Progenitor cell of endocrine pancreas (in vitro differentiated cells): ENCODE measurements around the gene C18orf32. TPM values are rescaled to one million over a fixed set of nuclear protein-coding genes. Genes with fewer than 3 reads are reported as not detected.

Experiments
- DNase-seq: peaks from one replicate; pipeline ENCODE4 v3.0.0; 2021; ENCODE audit warnings: low spot score; ENCODE audit not compliant: unreplicated experiment
- H3K27ac Mint-ChIP-seq: 2 replicates; pipeline ENCODE4 v1.8.0; 2021; ENCODE audit warnings: mild to moderate bottlenecking, moderate library complexity, mixed read lengths
- H3K27me3 Mint-ChIP-seq: 2 replicates; pipeline ENCODE4 v1.8.0; 2021; ENCODE audit warnings: mixed read lengths
- H3K36me3 Mint-ChIP-seq: 2 replicates; pipeline ENCODE4 v1.8.0; 2022; ENCODE audit warnings: mixed read lengths; ENCODE audit not compliant: insufficient read depth
- H3K4me1 Mint-ChIP-seq: 2 replicates; pipeline ENCODE4 v1.8.0; 2021; ENCODE audit warnings: low read depth, mixed read lengths
- H3K4me3 Mint-ChIP-seq: 2 replicates; pipeline ENCODE4 v1.8.0; 2021; ENCODE audit warnings: low read depth, mild to moderate bottlenecking, moderate library complexity, mixed read lengths
- H3K9me3 Mint-ChIP-seq: 2 replicates; pipeline ENCODE4 v1.8.0; 2021; ENCODE audit warnings: low read depth, mixed read lengths
- total RNA-seq: library from RNA; stranded (reverse); gene quantifications from 2 replicates; pipeline ENCODE4 v1.2.1, GENCODE V29; 2021
- TF ChIP-seq, protein P1 (sequence below): fragments of 200-600 bp; sonication (generic); IDR thresholded peaks from one replicate; pipeline ENCODE4 v1.5.0; 2021; ENCODE audit warnings: antibody characterized with exemption, mild to moderate bottlenecking; ENCODE audit not compliant: unreplicated experiment

Gene C18orf32
- total RNA-seq, 1 donor from 2014 or later, result 55.6 TPM

DNA sequence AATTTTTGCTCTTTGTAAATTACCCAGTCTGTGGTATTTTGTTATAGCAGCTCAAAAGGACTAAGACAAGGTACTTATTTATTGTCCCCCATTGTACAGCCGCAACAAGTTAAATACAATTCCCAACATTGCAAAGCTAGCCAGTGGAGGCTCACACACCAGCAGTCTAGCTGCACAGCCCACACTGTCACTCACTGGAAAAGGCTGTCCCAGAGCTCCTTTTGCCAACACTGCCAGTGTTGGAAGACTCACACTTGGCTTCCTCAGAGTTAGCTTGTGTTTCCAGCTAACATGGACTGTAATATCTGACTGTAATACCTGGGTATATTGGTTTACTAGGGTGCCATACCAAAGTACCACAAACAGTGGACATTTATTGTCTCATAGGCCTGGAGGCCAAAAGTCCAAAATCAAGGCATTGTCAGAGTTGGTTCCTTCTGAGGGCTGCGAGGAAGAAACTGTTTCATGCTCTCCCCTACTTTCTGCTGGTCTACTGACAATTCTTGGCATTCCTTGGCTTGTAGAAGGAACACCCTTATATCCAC is 19.9 kb downstream of the C18orf32 start:
- no peak for DNase-seq
- Mint-ChIP-seq H3K4me1 (no peaks in the 10 kb centered on the region), H3K27ac (no peak overlapping the region), H3K9me3 (no peaks in the 10 kb centered on the region), H3K36me3 (no peaks in the 10 kb centered on the region), H3K27me3 (peaks cover 3% of the 10 kb centered on the region), H3K4me3 (no peak overlapping the region)
- TF ChIP-seq, protein P1, sequence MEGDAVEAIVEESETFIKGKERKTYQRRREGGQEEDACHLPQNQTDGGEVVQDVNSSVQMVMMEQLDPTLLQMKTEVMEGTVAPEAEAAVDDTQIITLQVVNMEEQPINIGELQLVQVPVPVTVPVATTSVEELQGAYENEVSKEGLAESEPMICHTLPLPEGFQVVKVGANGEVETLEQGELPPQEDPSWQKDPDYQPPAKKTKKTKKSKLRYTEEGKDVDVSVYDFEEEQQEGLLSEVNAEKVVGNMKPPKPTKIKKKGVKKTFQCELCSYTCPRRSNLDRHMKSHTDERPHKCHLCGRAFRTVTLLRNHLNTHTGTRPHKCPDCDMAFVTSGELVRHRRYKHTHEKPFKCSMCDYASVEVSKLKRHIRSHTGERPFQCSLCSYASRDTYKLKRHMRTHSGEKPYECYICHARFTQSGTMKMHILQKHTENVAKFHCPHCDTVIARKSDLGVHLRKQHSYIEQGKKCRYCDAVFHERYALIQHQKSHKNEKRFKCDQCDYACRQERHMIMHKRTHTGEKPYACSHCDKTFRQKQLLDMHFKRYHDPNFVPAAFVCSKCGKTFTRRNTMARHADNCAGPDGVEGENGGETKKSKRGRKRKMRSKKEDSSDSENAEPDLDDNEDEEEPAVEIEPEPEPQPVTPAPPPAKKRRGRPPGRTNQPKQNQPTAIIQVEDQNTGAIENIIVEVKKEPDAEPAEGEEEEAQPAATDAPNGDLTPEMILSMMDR, result no peak

DNA sequence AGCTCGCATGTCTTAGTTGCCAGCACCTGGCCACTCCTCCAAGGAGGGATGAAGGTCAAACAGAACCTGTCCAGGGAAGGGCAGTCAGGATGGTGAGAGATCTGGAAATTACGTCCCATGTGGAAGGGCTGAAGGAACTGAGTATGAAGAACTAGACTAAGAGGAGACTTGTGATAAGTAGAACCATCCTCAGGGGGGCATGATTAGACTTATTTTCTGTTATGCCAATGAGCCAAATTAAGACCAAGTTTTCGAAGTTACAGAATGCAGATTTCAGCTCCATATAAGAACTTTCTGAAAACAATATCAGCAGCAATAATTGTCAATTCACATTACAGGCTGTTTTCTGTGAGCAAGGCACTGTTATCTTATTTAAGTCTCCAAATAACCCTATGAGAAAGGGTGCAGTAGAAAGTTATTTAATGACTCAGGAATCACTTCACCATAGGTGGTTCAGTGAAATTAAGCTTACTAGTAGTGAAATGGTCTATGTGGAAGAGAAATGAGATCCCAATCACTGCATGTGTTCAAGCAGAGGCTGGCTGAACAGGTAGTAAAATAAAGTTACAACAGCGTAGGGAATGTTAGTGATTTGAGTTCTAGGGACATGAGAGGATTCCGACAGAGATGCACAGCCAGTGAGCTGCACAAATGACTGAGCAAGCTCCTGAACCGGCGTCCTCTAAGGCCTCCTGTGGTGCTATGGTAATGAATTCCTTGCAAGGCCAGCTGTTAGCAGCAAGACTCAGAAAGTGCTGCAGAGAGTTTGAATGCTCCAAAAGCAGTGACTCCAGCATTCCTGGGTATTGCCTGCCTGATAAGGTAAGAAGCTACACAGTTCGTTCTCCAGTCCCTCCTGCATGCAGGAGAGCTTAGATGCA is 22.1 kb downstream of the C18orf32 start:
- no peak for DNase-seq
- TF ChIP-seq, protein P1, result no peak
- H3K27ac Mint-ChIP-seq, result no peak overlapping the region
- peaks cover 2% of the 10 kb centered on the region for H3K4me1 Mint-ChIP-seq
- peaks cover 2% of the 10 kb centered on the region for H3K36me3 Mint-ChIP-seq
- H3K9me3 Mint-ChIP-seq, result peaks cover 3% of the 10 kb centered on the region
- no peak overlapping the region for H3K4me3 Mint-ChIP-seq
- H3K27me3 Mint-ChIP-seq, result peaks cover 5% of the 10 kb centered on the region

DNA sequence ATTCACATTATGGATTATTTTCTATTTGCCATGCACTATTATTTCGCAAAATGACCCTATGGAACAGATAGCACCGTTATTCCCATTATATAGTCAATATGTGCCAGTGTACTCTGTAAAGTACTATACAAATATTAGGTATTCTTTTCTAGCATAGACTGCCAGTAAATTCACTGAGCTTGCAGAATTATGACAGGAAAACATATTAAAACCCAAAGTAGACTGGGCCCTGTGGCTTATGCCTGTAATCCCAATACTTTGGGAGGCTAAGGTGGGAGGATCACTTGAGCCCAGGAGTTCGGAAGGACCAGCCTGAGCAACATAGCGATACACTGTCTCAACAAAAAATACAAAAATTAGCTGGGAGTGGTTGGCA is 25.4 kb downstream of the C18orf32 start:
- DNase-seq, result no peak
- TF ChIP-seq, protein P1, result no peak
- H3K27ac Mint-ChIP-seq, result no peak overlapping the region
- peaks cover 3% of the 10 kb centered on the region for H3K9me3 Mint-ChIP-seq
- H3K4me3 Mint-ChIP-seq, result peak overlapping the region; percentile 4
- peaks cover 8% of the 10 kb centered on the region for H3K4me1 Mint-ChIP-seq
- peaks cover 5% of the 10 kb centered on the region for H3K27me3 Mint-ChIP-seq
- peaks cover 2% of the 10 kb centered on the region for H3K36me3 Mint-ChIP-seq

DNA sequence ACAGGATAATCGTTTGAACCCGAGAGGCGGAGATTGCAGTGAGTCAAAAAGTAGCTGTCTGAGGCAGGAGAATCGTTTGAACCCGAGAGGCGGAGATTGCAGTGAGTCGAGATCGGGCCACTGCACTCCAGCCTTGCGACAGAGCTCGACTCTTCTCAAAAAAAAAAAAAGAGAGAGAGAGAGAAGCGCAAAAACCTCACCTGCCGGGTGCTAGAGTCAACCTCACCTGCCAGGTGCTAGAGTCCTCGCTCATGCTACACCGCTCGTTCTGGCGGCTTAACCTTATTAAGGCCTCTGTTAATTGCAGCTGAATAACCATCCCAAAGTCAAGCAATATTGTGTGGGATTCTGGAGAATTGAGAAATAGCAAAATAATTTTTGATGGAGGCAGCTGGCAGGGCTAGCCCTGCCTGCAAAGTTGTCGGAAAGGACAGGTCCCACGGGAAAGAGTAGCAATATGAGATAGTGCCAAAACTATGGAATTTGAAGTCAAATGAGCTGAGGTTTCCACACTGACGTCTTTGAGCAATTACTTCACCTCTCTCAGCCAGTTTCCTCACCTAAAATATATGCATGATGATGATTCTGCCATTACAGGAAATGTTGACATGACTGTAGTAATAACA is 25.9 kb downstream of the C18orf32 start:
- Mint-ChIP-seq H3K36me3 (peaks cover 2% of the 10 kb centered on the region), H3K27me3 (peaks cover 5% of the 10 kb centered on the region), H3K4me3 (peak overlapping the region; percentile 80), H3K9me3 (peaks cover 3% of the 10 kb centered on the region), H3K4me1 (peaks cover 8% of the 10 kb centered on the region), H3K27ac (peak overlapping the region; percentile 94)
- DNase-seq, result no peak
- TF ChIP-seq, protein P1, result no peak

DNA sequence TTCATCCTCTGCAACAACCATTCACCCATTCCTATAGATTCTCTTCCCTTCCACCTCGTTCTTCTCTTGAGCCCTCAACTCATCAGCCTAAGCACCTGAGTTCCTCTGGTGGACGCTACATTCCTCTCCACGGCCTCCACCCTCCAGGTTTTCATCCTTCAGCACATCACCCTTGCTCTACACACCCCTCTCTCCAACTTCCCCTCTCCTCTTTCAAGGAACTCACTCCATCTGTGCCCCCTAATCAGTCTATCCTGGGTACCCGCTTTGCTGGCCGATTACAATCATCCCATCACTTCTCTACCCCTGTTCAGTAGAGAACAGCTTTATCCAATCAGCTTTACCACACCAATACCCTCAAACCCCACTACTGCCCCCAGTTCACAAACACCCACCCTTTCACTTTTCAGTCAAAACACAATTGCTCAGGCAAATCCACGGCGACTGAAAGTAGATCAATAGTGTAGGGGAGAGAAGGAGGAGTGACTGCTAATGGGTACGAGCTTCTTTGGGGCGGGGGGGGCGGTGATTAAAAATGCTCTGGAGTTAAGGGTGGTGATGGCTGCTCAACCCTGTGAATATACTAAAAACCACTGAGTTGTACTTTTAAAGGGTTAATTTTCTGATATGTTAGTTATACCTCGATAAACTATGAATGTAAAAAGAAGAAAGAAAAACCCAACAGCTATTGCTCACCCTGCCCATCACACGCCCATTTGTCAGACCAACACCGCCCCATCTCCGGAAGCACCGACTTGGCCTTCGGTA is 27.4 kb downstream of the C18orf32 start:
- peak overlapping the region; percentile 51 for H3K27ac Mint-ChIP-seq
- peaks cover 3% of the 10 kb centered on the region for H3K9me3 Mint-ChIP-seq
- H3K4me1 Mint-ChIP-seq, result peaks cover 8% of the 10 kb centered on the region
- TF ChIP-seq, protein P1, result no peak
- DNase-seq, result no peak
- H3K36me3 Mint-ChIP-seq, result peaks cover 6% of the 10 kb centered on the region
- H3K4me3 Mint-ChIP-seq, result peak overlapping the region; percentile 80
- H3K27me3 Mint-ChIP-seq, result peaks cover 3% of the 10 kb centered on the region
